HG03460 (cell line): ENCODE results near the gene RGS11.

Experiments
- ATAC-seq: cut with Tn5 transposase; IDR thresholded peaks from one replicate; pipeline ENCODE4 v1.9.1; 2021; ENCODE audit not compliant: unreplicated experiment

Gene RGS11

DNA sequence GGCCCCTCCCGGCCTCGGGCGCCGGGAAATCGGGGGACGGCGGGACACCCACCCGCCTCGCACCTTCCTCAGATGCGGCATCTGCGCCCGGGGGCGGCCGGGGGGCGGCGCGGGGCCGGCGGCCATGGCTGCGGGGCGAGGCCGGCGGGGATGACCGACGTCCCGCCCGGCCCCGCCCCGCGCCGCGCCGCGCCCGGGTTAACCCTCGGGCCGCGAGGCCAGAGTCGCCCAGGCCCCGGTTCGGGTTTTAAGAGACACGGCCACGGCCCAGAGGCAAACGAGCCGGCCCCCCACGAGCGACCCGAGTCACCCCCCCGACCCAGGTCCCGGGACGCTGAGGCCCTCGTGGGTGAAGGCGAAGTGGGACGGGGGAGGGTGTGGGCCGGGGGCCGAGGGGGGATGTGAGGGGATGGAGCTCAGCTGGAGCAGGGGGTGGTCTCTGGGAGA lies at the start of gene RGS11:
Gene RGS11 (minus strand): TSS at position 159 of the 447 bp plus-strand sequence. CDS start 33 bp downstream, at position 126.
- no peak for ATAC-seq

DNA sequence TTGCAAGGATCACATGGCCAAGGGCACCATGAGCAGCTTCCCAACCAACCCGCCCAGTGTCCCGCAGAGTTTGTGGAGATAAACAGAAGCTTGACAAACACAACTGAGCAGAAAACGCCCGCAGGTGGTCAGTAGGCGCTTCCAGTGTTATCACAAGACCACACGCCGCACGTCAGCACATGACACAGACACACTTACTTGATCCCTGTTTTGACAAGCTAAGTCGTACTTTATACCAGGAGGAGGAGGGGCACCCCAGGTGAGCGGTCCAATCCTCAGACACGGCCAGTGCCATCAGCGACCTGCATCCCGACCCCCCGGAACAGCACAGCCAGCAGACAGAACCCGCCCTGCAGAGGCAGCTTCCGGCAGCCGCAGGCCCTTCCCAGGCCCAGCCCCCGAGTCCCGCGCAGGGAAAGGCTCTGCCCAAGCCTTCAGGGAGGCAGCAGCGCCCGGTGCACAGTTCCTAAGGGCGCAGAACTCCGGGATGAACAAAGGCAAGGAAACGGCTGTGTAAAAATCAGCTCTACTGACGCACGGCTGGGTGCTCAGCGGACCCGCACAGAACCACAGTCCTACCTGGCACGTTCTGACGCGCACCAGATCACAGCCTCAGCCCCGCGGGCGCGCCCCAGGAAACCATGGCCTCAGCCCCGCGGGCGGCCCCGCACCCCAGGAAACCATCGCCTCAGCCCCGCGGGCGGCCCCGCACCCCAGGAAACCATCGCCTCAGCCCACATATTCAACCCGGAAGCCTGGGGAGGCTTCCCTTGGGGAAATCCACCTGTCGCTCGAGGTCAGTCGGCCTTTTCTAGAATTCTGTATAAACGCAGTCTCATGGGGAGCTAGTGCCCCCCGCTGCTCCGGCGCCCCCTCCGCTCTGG lies 48.9 kb upstream of the RGS11 start:
- no peak for ATAC-seq

DNA sequence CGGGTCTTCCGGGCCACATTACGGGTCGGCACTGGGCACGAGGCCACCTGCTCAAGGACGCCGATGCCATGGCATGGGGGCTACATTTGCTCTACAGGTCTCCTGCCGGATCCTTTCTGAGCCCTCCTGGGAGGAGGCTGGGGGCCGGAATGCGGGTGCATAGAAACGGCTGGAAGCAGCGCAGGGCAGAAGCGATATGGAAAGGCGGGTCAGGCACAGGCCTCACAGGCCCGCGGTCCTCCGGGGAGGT lies 48.4 kb upstream of the RGS11 start:
- ATAC-seq, result no peak

DNA sequence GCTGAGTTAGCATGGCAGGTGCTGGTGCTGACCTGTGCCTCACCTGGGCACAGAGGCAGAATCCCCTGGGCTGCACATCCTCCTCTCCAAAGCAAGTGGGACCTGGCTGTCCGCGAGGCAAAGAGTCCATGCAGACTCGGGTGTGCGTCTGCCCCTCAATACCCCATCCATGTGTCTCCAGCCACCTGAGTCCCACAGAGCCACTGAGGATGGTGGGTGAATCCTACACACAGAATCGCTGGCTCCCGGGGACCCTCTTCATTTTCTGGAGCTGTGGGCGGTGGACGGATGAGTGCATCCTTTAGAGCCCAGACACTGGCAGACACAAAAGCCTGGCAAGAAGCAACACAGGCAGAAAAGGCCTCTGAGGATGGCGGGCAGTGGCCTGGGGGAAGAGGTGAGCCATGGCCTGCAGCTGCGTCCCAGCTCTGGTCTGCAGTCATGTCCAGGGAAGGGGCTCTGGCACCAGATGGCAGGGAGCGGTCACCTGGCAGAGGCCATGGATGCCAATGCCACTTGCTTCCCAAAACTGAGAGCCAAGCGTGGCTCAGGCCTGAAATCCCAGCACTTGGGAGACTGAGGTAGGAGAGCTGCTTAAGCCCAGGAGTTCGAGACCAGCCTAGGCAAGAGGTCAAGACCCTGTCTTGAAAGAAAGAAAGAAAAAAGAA lies 46.9 kb upstream of the RGS11 start:
- no peak for ATAC-seq

DNA sequence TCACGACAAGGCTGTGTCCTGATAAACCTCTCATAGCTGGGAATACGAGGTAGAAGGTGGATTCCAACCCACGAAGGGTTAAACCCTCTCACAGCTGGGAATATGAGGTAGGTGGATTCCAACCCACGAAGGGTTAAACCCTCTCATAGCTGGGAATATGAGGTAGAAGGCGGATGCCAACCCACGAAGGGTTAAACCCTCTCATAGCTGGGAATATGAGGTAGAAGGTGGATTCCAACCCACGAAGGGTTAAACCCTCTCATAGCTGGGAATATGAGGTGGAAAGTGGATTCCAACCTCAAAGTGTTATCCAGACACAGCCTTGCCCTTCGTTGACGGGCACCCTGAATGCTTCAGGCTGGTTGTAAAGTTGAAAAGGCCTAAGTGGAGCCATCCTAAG lies 45.8 kb upstream of the RGS11 start:
- ATAC-seq, result no peak

DNA sequence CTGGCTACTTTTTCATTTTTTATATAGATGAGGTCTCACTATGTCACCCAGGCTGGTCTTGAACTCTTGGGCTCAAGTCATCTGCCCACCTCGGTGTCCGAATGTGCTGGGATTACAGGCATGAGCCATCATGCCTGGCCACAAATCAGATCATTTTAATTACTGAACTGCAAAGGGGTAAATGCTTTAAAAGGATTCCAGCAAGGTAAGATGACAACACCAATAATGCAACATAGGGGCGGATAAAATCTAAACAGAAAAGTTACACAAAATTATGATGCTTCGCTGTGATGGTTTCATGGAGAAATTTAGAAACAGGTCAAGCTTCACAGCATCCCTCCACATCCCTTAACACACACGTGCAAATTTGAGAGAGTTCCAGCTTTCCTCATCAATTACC lies 44.5 kb upstream of the RGS11 start:
- no peak for ATAC-seq

DNA sequence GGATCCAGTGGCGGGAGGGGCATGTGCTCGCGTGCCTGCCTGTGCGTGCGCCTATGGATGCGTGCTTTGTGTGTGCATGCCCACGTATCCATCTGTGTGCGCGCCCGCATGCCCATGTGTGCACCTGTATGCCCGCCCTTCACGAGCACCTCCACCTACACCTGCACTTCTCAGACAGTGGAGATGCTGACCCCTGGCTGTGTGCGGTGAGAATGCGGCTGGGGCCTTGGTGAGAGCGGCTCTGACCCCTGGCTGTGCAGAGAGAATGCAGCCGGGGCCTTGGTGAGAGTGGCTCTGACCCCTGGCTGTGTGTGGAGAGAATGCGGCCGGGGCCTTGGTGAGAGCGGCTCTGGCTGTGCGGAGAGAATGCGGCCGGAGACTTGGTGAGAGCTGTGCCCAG lies 42.9 kb upstream of the RGS11 start:
- ATAC-seq, result no peak

DNA sequence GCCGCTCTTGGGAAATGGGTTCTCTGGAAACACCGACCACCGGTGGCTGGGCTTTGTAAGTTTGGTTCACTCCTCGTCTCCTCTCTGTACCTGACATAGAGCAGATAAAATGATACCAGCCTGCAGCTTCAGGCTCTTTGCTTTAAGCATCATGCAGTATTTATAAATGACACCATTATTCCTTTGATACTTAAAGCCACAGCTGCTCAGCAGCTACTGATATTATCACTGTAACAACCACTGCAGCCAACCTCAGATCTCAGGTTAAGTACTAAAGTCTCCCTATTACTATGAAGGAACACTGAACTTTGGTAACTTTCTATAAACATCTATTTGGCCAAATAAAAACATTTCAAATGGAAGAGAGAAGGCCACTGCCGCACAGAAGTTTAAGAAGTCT lies 41.8 kb upstream of the RGS11 start:
- no peak for ATAC-seq

DNA sequence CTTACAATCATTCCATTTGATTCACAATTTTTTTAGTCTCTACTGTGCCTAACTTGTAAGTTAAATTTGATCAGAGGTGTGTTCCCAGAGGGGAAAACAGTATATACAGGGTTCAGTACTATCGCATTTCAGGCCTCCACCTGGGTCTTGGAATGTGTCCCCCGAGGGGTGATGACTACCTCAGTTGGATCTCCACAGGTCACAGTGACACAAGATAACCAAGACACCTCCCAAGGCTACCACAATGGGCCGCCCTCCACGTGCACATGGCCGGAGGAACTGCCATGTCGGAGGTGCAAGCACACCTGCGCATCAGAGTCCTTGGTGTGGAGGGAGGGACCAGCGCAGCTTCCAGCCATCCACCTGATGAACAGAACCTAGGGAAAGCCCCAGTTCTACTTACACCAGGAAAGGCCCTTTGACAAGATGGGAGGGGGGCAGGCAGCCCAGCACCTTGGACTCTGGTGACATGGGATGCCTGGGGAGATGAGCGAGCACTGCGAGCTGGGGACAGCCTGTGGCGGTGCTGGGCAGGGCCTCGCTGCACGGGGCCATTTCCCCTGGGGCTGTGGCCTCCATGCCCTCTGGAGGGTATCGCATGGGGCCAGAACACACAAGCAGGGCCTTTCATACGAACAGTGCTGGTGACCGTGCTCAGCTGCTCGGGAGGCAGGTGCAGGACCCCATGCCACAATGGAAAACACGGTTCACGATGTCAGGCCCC lies 41.2 kb upstream of the RGS11 start:
- no peak for ATAC-seq

DNA sequence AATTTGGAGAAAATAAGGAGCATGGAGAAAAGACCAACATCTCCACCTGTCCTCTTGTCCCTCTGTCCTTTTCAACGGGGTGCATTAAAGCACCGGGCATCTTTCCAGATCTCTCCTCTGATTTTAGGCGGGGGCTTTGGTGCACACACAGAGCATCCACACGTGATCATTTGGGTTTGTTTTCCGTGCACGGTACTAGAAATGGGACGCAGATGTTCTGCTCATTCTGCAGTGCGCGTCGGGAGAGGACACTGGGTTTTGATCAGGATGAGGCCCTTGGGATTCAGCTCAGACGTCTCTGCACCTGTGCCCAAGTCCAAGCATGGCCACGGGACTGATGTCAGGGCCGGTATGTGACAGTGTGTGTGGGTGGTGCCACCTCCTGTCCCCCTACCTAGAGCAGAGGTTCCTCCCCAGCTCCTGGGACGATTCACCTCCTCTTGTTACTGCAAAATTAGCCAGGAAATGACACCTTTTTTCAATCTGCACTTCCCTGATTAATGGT lies 39.1 kb upstream of the RGS11 start:
- no peak for ATAC-seq

DNA sequence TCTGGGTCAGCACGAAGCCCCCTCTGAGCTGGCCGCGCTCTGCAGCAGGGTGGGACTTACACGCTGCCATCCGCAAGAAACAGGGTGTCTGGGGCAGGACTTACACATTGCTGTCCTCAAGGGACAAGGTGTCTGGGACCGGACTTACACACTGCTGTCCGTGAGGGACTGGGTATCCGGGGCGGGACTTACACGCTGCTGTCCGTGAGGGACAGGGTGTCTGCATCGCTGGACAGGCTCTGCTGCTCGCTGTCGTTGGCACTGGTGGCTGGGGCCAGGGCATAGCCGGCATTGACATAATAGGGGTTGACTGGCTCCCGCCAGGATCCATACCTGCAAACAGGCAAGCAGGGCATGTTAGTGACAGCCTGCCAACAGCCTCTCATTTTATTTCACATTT lies 38.6 kb upstream of the RGS11 start:
- ATAC-seq, result no peak

DNA sequence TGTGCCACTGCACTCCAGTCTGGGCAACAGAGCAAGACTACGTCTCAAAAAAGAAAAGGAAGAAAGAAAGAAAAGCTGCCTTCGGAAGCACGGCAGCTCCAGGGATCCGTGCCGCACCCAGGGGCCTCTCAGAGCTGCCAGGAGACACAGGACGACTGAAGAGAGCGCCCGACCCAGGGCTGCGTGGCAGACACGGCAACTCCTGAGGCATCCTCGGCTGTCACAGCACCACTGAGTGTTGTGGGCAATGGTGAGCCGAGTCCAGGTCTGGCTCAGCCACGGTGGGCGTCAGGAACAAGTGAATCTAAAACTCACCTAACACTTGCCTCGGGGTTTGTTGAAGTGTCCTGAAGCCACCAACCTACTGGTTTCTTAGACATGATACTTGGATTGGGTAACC lies 36.0 kb upstream of the RGS11 start:
- no peak for ATAC-seq

DNA sequence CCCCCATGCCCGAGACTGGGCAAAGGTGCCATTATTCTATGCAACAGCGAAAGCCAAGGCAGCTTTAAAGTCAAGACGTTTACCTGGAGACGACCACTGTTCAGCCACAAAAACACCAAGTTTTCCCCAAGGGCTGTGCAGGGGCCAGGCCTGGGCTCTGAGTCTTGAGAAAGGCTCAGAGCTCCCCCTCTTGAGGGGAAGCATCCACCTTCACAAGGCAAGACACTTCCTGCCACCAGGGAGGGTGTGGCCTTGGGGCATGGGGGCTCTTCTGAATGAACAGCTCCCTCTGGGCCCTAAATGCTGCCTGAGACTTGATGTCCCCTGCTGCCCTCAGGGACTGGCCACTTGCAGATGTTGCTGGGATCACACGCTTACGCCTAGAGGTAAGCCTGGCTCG lies 33.7 kb upstream of the RGS11 start:
- ATAC-seq, result no peak

DNA sequence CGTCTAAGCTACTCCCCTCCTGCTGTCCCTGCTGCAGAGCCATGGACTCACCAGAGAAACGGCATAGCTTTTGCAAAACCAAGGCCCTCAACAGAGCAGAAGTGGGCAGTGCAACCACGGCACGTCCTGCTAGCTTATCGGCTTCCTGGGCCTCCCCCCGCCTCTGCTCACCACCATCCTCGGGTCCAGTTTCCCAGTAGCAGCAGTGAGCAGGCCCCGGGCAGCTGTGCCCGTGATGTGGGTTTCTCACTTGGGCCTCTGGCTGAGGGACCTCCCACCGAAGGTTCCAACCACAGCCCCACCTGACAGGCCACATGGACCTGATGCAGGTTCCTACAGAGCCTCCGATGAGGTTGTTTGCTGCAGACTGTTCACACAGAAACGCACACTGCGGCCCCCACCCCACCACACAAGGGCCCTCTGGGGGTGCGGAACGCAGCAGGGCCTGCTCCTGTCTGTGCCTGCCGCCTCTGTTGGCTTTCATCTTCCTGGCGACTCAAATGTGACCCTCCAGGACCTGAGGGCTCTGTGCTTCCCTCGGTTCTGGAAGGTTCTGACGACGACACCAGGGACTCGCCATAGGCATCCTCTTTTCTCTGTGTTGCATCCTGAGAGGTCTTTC lies 32.1 kb upstream of the RGS11 start:
- ATAC-seq, result no peak

DNA sequence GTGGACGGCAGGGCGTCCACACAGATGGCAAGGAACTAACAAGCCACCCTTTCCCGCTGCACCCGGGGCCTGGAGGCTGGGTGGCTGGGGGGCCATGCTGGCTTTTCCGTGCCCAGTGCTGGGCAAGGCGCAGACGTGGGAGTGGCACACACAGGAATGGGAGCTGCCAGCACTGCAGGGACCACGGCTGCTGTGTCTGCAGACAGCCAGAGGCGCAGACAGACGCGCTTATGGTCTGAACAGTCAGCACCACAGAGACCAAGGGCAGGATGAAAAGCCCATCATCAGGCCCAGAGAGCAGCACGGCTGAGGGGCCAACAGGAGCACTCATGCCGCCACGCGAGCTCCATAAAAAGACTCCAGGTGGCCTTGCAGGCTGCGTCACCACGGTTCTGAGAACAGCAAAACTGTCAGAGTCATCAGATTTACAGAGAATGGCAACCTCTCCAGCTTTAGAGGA lies 31.2 kb upstream of the RGS11 start:
- ATAC-seq, result no peak

DNA sequence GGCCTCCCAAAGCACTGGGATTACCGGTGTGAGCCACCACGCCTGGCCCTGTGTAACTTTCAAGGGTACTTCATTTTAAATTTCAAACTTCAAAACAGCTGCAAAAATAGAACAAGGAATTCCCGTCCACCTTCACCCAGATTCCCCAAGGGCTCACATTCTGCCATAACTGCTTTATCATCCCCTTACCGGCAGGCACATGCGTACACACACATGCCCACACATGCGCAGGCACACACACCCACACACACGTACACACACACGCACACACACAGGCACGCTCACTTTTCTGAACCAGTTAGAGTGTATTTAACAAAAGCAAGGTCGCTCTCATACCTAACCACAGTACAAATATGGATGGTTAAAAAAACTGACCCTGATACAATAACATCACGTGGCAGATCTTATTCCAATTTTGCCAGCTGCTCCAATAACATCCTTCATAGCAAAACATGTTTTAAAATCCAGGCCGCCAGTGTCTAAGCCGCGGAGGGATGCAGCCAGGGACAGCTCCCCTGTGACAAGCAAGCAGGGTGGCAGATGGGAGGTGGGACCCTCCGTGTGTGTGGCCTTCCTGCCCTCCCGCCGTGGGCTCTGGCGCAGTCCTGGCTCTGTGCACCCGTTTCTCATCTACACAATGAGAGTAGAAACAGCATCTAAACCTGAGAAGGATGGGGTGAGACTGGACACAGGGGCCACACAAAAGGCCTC lies 30.3 kb upstream of the RGS11 start:
- ATAC-seq, result no peak

DNA sequence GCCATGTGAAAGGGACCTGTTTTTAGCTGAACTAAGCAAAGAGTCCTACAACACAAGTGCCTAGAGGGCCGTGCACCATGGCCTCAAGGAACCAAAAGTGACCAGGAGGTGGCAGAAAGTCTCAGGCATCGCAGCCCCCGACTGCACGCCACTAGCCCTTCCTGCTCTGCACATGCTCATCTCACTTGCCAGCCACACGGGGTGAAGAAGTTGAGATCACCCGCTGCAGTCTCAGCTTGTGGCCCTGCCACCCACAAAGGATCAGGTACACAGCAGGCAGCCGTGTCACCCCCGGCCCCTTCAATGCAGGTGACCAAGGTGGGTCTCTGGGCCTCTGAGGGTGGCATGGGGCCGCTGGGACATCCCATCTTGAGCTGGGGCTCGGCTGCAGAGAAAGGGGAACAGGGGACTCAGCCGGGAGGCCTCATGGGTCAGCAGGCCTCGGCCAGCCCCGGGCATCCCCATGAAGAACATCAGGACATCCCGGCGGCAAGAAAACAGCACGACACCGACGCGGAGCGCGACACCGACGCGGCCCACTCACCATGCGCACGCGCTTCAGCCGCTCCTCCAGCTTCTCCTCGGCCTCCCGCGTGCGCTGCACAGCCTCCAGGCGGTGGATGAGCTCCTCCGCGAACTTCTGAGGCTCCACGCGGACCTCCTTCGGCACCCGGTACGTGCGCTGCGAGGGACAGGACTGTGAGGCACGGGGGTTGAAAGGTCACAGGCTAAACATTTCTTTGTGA lies 28.2 kb upstream of the RGS11 start:
- ATAC-seq, result no peak

DNA sequence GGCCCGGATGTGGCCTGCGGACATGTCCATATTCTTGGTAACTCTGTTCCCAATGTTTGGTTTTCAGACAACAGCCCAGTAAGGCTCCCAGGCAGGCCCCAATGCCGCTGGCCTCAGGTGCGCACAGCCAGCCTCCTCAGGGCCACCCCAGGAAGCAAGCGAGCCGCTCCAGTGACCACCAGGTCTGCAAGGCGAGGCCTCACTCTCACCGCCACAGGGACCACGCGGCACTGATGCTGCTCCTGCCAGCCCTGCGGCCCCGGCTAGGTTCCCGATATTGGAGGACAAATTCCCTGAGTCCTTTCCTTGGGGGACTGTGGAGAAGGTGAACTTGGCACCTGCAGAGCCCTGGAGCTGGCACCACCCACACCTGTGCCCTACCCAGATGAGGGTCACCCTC lies 26.2 kb upstream of the RGS11 start:
- ATAC-seq, result no peak

DNA sequence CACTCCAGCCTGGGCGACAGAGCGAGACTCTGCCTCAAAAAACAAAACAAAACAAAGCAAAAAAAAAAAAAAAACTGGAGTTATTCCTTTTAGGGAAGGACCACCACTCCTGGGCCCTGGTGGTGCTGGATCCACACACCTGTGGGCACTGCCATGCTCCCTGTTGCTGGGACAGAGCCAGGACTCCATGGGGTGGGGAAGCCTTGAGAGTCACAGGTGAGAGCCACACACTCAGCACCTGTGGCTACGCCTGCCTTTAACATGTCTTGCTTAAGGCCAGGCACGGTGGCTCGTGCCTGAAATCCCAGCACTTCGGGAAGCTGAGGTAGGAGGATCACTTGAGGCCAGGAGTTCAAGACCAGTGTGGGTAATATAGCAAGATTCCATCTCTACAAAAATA lies 25.5 kb upstream of the RGS11 start:
- no peak for ATAC-seq

DNA sequence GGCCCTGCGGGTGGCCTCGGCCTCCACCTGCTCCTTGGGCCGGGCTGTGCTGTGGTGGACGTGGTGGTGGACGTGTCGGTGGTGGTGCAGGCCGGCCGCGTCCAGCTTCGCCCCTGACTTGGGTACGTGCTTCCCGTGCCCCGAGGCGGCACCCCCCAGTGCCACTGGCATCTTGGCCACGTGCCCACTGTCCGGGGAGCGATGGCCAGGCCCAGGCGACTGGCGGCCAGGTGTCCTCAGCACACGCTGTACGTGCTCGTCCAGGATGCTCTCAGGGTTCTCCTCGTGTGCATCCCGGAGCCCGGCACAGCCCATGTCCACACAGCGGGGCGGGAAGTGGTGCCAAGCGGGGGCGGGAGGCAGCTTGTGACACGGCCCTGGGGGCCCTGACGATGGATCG lies 22.1 kb upstream of the RGS11 start:
- no peak for ATAC-seq
